Osteoblast (primary cell): ENCODE results near the gene PARP3. TPM values are rescaled to one million over a fixed set of nuclear protein-coding genes. Genes with fewer than 3 reads are reported as not detected.

Experiments
- DNase-seq: peaks from one replicate; pipeline ENCODE4 v3.0.0; 2011; ENCODE audit warnings: low spot score, mixed read lengths; ENCODE audit not compliant: insufficient read length; ENCODE audit errors: missing footprints
- H2AFZ ChIP-seq: 2 replicates; pipeline ENCODE4 v1.6.0; 2011; ENCODE audit warnings: mild to moderate bottlenecking, low read length
- H3K27ac ChIP-seq: 2 replicates; pipeline ENCODE4 v1.5.1; 2011; ENCODE audit warnings: mild to moderate bottlenecking, low read depth, low read length, moderate library complexity
- H3K27me3 ChIP-seq: 2 replicates; pipeline ENCODE4 v1.6.0; 2012; ENCODE audit warnings: mild to moderate bottlenecking, control low read depth, inconsistent platforms, low read length, moderate library complexity; ENCODE audit not compliant: insufficient read depth
- H3K36me3 ChIP-seq: 2 replicates; pipeline ENCODE4 v1.5.1; 2011; ENCODE audit warnings: mild to moderate bottlenecking, low read length, control low read depth, moderate library complexity; ENCODE audit not compliant: insufficient read depth
- H3K4me1 ChIP-seq: 2 replicates; pipeline ENCODE4 v1.5.1; 2011; ENCODE audit warnings: mild to moderate bottlenecking, low read length, control low read depth, moderate library complexity; ENCODE audit not compliant: insufficient read depth
- H3K4me2 ChIP-seq: 2 replicates; pipeline ENCODE4 v1.6.0; 2011; ENCODE audit warnings: mild to moderate bottlenecking, low read length; ENCODE audit not compliant: insufficient read depth
- H3K4me3 ChIP-seq: fragments of 200-600 bp; sonication (generic); 3 replicates; pipeline ENCODE4 v1.5.1; 2012; ENCODE audit warnings: mild to moderate bottlenecking, low read length, inconsistent platforms; ENCODE audit not compliant: insufficient read depth
- H3K79me2 ChIP-seq: 2 replicates; pipeline ENCODE4 v1.6.0; 2012; ENCODE audit warnings: mild to moderate bottlenecking, low read length, control low read depth, inconsistent platforms; ENCODE audit not compliant: insufficient read depth
- H3K9me3 ChIP-seq: 2 replicates; pipeline ENCODE4 v1.5.1; 2011; ENCODE audit warnings: low read depth, low read length, control low read depth
- H4K20me1 ChIP-seq: 2 replicates; pipeline ENCODE4 v1.6.0; 2012; ENCODE audit warnings: mild to moderate bottlenecking, low read length, control low read depth; ENCODE audit not compliant: insufficient read depth
- total RNA-seq: library from RNA; depleted of rRNA; stranded (reverse); fragments of >200 nt; gene quantifications from 2 replicates; pipeline ENCODE4 v1.2.3, GENCODE V29; 2012
- TF ChIP-seq, protein P1 (sequence below): IDR thresholded peaks from 2 replicates; pipeline ENCODE4 v1.5.1; 2011; ENCODE audit warnings: mild to moderate bottlenecking, low read depth, low read length, moderate library complexity; ENCODE audit errors: extremely low read depth

PARP3 gene
- total RNA-seq, 1 donor = 46.0 TPM

- TF ChIP-seq, protein P1, sequence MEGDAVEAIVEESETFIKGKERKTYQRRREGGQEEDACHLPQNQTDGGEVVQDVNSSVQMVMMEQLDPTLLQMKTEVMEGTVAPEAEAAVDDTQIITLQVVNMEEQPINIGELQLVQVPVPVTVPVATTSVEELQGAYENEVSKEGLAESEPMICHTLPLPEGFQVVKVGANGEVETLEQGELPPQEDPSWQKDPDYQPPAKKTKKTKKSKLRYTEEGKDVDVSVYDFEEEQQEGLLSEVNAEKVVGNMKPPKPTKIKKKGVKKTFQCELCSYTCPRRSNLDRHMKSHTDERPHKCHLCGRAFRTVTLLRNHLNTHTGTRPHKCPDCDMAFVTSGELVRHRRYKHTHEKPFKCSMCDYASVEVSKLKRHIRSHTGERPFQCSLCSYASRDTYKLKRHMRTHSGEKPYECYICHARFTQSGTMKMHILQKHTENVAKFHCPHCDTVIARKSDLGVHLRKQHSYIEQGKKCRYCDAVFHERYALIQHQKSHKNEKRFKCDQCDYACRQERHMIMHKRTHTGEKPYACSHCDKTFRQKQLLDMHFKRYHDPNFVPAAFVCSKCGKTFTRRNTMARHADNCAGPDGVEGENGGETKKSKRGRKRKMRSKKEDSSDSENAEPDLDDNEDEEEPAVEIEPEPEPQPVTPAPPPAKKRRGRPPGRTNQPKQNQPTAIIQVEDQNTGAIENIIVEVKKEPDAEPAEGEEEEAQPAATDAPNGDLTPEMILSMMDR = no peak
- Histone ChIP-seq H3K4me1 (peaks cover 9% of the 10 kb centered on the region), H3K4me2 (peak overlapping the region; percentile 92), H3K27me3 (no peaks in the 10 kb centered on the region), H3K36me3 (no peaks in the 10 kb centered on the region), H2AFZ (peak overlapping the region; percentile 51), H3K27ac (no peak overlapping the region), H4K20me1 (peaks cover 28% of the 10 kb centered on the region), H3K79me2 (peaks cover 14% of the 10 kb centered on the region), H3K4me3 (peak overlapping the region; percentile 78), H3K9me3 (no peaks in the 10 kb centered on the region)
- DNase-seq = peak; percentile 73
Observed at GRCh38 chr3:51966486-51966885, 24.3 kb downstream of the PARP3 start.

GRCh38 chr3:51966922-51967383 is 24.8 kb downstream of the PARP3 start:
- peaks cover 9% of the 10 kb centered on the region for H3K4me1 ChIP-seq
- H3K27ac ChIP-seq = no peak overlapping the region
- H3K4me3 ChIP-seq = peak overlapping the region; percentile 78
- no peaks in the 10 kb centered on the region for H3K27me3 ChIP-seq
- H3K79me2 ChIP-seq = peaks cover 15% of the 10 kb centered on the region
- peak overlapping the region; percentile 51 for H2AFZ ChIP-seq
- H3K4me2 ChIP-seq = peak overlapping the region; percentile 92
- TF ChIP-seq, protein P1 = no peak
- H3K9me3 ChIP-seq = no peaks in the 10 kb centered on the region
- no peaks in the 10 kb centered on the region for H3K36me3 ChIP-seq
- DNase-seq = no peak
- peaks cover 23% of the 10 kb centered on the region for H4K20me1 ChIP-seq

GRCh38 chr3:51967384-51968169 is 25.4 kb downstream of the PARP3 start, which contains the start of gene PCBP4:
PCBP4 (minus strand) TSS chr3:51967454; CDS start chr3:51961240, 6,214 bp downstream.
- Histone ChIP-seq H3K9me3 (no peaks in the 10 kb centered on the region), H3K4me3 (peak within 1 kb of the TSS; percentile 82), H4K20me1 (peaks cover 17% of the 10 kb centered on the region), H3K79me2 (peaks cover 19% of the 10 kb centered on the region), H3K27ac (peak within 1 kb of the TSS; percentile 12), H3K4me1 (peaks cover 9% of the 10 kb centered on the region), H3K4me2 (peak within 1 kb of the TSS; percentile 92), H2AFZ (peak within 1 kb of the TSS; percentile 59), H3K36me3 (no peaks in the 10 kb centered on the region), H3K27me3 (no peaks in the 10 kb centered on the region)
- DNase-seq = peak; percentile 96
- TF ChIP-seq, protein P1 = no peak

DNA sequence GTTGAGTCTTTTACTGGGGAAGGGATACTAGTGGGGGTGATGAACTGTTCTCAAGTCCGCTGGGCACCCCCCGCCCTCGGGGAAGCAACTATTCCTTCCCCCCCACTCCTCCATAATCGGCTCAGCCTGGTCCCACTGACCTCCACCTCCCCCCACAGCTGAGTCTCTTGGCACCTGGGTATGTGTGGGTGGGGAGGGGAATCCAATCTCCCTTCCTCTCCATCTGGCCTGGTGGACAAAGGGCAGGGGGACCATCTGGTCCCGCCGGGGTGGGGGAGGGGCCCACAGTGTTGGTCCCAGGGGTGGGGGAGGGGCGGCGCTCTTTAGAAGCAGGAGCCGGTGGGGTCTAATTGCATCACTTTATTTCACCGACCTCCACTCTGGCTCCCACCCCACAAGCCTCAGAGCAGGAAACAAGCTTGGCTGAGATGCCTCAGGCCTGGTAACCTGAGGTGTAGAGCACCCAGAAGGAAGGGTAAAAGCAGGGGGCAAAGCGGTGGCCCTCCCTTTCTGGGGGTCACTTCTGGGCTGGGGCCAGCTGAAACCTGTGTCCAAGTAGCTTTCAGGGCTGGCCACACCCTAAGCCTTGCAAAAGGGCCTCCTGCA is 26.1 kb downstream of the PARP3 start:
- H2AFZ ChIP-seq = peak overlapping the region; percentile 59
- H3K4me2 ChIP-seq = peak overlapping the region; percentile 91
- TF ChIP-seq, protein P1 = no peak
- peak overlapping the region; percentile 12 for H3K27ac ChIP-seq
- no peaks in the 10 kb centered on the region for H3K36me3 ChIP-seq
- peak; percentile 83 for DNase-seq
- H3K4me1 ChIP-seq = peaks cover 11% of the 10 kb centered on the region
- H3K27me3 ChIP-seq = no peaks in the 10 kb centered on the region
- H4K20me1 ChIP-seq = peaks cover 17% of the 10 kb centered on the region
- H3K79me2 ChIP-seq = peaks cover 20% of the 10 kb centered on the region
- H3K4me3 ChIP-seq = peak overlapping the region; percentile 82
- no peaks in the 10 kb centered on the region for H3K9me3 ChIP-seq
